ENCODE data around the gene TEX28.
"Not testable (repeated sequence)": the region's sequence is repeated elsewhere in the genome, so short reads cannot be mapped to it uniquely, and the experiment has no call there.

Gene TEX28

GRCh38 chrX:154310616-154311536 is 16.0 kb upstream of the TEX28 start:
- H3K4me3 ChIP-seq (ENCODE audit: low read depth, low read length) = no peak overlapping the region

- no peak overlapping the region for H3K4me3 ChIP-seq (ENCODE audit: low read depth, low read length)
Observed at GRCh38 chrX:154309041-154309775, 14.3 kb upstream of the TEX28 start.

GRCh38 chrX:154308108-154308946 is 13.4 kb upstream of the TEX28 start:
- no peak overlapping the region for H3K4me3 ChIP-seq (ENCODE audit: low read depth, low read length)

- H3K4me3 ChIP-seq (ENCODE audit: low read depth, low read length) = no peak overlapping the region
Observed at GRCh38 chrX:154307202-154307601, 12.3 kb upstream of the TEX28 start.

- no peak overlapping the region for H3K4me3 ChIP-seq (ENCODE audit: low read depth, low read length)
Observed at GRCh38 chrX:154305541-154306205, 10.7 kb upstream of the TEX28 start.

GRCh38 chrX:154304846-154305245 is 9.9 kb upstream of the TEX28 start:
- no peak overlapping the region for H3K4me3 ChIP-seq (ENCODE audit: low read depth, low read length)

- H3K4me3 ChIP-seq (ENCODE audit: low read depth, low read length) = no peak overlapping the region
Observed at GRCh38 chrX:154303476-154303875, 8.6 kb upstream of the TEX28 start.

- not testable (repeated sequence) for H3K4me3 ChIP-seq (ENCODE audit: low read depth, low read length)
Observed at GRCh38 chrX:154302998-154303397, 8.1 kb upstream of the TEX28 start.

GRCh38 chrX:154300816-154301215 is 5.9 kb upstream of the TEX28 start:
- no peak overlapping the region for H3K4me3 ChIP-seq (ENCODE audit: low read depth, low read length)

- H3K4me3 ChIP-seq (ENCODE audit: low read depth, low read length) = no peak overlapping the region
Observed at GRCh38 chrX:154298312-154298711, 3.4 kb upstream of the TEX28 start.

GRCh38 chrX:154296731-154297130 is 1.8 kb upstream of the TEX28 start:
- no peak overlapping the region for H3K4me3 ChIP-seq (ENCODE audit: low read depth, low read length)

- no peak within 1 kb of the TSS for H3K4me3 ChIP-seq (ENCODE audit: low read depth, low read length)
Observed at GRCh38 chrX:154295664-154296310, 863 bp upstream of the TEX28 start, which contains the start of gene TKTL1. Gene TKTL1 (plus strand): TSS chrX:154295795. CDS start chrX:154295860, 65 bp downstream.

GRCh38 chrX:154286406-154286805 is 8.5 kb downstream of the TEX28 start:
- not testable (repeated sequence) for H3K4me3 ChIP-seq (ENCODE audit: low read depth, low read length)

- H3K4me3 ChIP-seq (ENCODE audit: low read depth, low read length) = not testable (repeated sequence)
Observed at GRCh38 chrX:154284489-154285338, 10.2 kb downstream of the TEX28 start.

GRCh38 chrX:154269245-154269644 is 25.7 kb downstream of the TEX28 start:
- not testable (repeated sequence) for H3K4me3 ChIP-seq (ENCODE audit: low read depth, low read length)

- H3K4me3 ChIP-seq (ENCODE audit: low read depth, low read length) = not testable (repeated sequence)
Observed at GRCh38 chrX:154263072-154263471, 31.9 kb downstream of the TEX28 start.

GRCh38 chrX:154258711-154259110 is 36.2 kb downstream of the TEX28 start:
- not testable (repeated sequence) for H3K4me3 ChIP-seq (ENCODE audit: low read depth, low read length)

GRCh38 chrX:154257282-154257681 is 37.6 kb downstream of the TEX28 start, which contains the start of gene OPN1MW3:
Gene OPN1MW3 (plus strand): TSS chrX:154257582. CDS start chrX:154257620, 38 bp downstream.
- H3K4me3 ChIP-seq (ENCODE audit: low read depth, low read length) = not testable (repeated sequence)

- H3K4me3 ChIP-seq (ENCODE audit: low read depth, low read length) = not testable (repeated sequence)
Observed at GRCh38 chrX:154248076-154248475, 46.8 kb downstream of the TEX28 start.
